GM18505 (cell line): ENCODE results near the gene NOP9.

Experiments
- ATAC-seq: cut with Tn5 transposase; IDR thresholded peaks from one replicate; pipeline ENCODE4 v1.9.1; 2021; ENCODE audit not compliant: unreplicated experiment
- POLR2A ChIP-seq: IDR thresholded peaks from 4 replicates; pipeline ENCODE4 v1.6.1; 2011; ENCODE audit warnings: borderline replicate concordance; ENCODE audit not compliant: insufficient read depth, insufficient read length; ENCODE audit errors: extremely low read depth

Gene NOP9

GRCh38 chr14:24311837-24312615, 12.4 kb downstream of the NOP9 start:
- ATAC-seq: no peak
- no peak for TF ChIP-seq POLR2A

- no peak for ATAC-seq
- TF ChIP-seq POLR2A: no peak
Measured at GRCh38 chr14:24312736-24313507, 13.3 kb downstream of the NOP9 start.

- no peak for ATAC-seq
- no peak for TF ChIP-seq POLR2A
Measured at GRCh38 chr14:24313913-24314312, 14.3 kb downstream of the NOP9 start.

- no peak for TF ChIP-seq POLR2A
- ATAC-seq: no peak
Measured at GRCh38 chr14:24314377-24315193, 14.9 kb downstream of the NOP9 start.

GRCh38 chr14:24315243-24315806, 15.7 kb downstream of the NOP9 start:
- no peak for TF ChIP-seq POLR2A
- no peak for ATAC-seq

GRCh38 chr14:24315807-24316596, 16.4 kb downstream of the NOP9 start:
- ATAC-seq: no peak
- TF ChIP-seq POLR2A: no peak

GRCh38 chr14:24316597-24316950, 16.9 kb downstream of the NOP9 start:
- TF ChIP-seq POLR2A: no peak
- no peak for ATAC-seq

GRCh38 chr14:24317141-24317928, 17.7 kb downstream of the NOP9 start:
- ATAC-seq: no peak
- TF ChIP-seq POLR2A: no peak

GRCh38 chr14:24321212-24321975, 21.7 kb downstream of the NOP9 start:
- TF ChIP-seq POLR2A: no peak

GRCh38 chr14:24322672-24323071, 23.0 kb downstream of the NOP9 start:
- TF ChIP-seq POLR2A: no peak

More at GRCh38 chr14:24321212-24321975, 21.7 kb downstream of the NOP9 start:
- no peak for ATAC-seq

GRCh38 chr14:24323341-24323740, 23.7 kb downstream of the NOP9 start:
- no peak for ATAC-seq
- no peak for TF ChIP-seq POLR2A

More at GRCh38 chr14:24322672-24323071, 23.0 kb downstream of the NOP9 start:
- ATAC-seq: no peak
